Measurements from ENCODE around the gene PXT1.

DNA sequence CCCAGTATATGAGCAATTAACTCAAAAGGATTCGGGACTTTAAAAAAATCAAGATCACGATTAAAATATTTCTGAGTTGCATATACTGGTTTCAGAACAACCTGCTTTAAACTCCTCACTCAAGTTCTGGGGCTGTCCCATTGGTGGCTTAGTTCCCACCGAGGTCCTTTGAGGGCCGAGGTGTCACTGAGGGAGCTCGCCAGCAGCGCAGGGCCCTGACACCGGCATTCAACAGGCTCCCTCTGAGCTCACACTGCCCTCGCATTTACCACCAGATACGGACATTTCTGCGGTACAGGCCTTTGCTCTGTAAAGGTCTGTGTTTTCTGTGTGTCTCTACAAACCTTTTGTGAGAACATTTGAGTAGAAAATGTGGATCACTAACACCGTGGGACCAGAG, 81.6 kb downstream of the PXT1 start:
- TF ChIP-seq, protein P1, sequence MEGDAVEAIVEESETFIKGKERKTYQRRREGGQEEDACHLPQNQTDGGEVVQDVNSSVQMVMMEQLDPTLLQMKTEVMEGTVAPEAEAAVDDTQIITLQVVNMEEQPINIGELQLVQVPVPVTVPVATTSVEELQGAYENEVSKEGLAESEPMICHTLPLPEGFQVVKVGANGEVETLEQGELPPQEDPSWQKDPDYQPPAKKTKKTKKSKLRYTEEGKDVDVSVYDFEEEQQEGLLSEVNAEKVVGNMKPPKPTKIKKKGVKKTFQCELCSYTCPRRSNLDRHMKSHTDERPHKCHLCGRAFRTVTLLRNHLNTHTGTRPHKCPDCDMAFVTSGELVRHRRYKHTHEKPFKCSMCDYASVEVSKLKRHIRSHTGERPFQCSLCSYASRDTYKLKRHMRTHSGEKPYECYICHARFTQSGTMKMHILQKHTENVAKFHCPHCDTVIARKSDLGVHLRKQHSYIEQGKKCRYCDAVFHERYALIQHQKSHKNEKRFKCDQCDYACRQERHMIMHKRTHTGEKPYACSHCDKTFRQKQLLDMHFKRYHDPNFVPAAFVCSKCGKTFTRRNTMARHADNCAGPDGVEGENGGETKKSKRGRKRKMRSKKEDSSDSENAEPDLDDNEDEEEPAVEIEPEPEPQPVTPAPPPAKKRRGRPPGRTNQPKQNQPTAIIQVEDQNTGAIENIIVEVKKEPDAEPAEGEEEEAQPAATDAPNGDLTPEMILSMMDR (IDR thresholded peaks at IDR 0.05; ENCODE audit: insufficient read depth, low read length) = no peak
- TF ChIP-seq, protein P2, sequence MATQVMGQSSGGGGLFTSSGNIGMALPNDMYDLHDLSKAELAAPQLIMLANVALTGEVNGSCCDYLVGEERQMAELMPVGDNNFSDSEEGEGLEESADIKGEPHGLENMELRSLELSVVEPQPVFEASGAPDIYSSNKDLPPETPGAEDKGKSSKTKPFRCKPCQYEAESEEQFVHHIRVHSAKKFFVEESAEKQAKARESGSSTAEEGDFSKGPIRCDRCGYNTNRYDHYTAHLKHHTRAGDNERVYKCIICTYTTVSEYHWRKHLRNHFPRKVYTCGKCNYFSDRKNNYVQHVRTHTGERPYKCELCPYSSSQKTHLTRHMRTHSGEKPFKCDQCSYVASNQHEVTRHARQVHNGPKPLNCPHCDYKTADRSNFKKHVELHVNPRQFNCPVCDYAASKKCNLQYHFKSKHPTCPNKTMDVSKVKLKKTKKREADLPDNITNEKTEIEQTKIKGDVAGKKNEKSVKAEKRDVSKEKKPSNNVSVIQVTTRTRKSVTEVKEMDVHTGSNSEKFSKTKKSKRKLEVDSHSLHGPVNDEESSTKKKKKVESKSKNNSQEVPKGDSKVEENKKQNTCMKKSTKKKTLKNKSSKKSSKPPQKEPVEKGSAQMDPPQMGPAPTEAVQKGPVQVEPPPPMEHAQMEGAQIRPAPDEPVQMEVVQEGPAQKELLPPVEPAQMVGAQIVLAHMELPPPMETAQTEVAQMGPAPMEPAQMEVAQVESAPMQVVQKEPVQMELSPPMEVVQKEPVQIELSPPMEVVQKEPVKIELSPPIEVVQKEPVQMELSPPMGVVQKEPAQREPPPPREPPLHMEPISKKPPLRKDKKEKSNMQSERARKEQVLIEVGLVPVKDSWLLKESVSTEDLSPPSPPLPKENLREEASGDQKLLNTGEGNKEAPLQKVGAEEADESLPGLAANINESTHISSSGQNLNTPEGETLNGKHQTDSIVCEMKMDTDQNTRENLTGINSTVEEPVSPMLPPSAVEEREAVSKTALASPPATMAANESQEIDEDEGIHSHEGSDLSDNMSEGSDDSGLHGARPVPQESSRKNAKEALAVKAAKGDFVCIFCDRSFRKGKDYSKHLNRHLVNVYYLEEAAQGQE (IDR thresholded peaks at IDR 0.05; ENCODE audit: insufficient replicate concordance, low read depth) = no peak
- TF ChIP-seq POLR2AphosphoS5 (IDR thresholded peaks at IDR 0.05; ENCODE audit: low read depth) = no peak
- no peak for TF ChIP-seq GABPA (IDR thresholded peaks at IDR 0.05; ENCODE audit: low read depth)
